ENCODE data around the gene KIR2DL1.
A peak's percentile ranks its signal among the peaks of the same experiment; 100 is the strongest.
"Not testable (repeated sequence)": the region's sequence is repeated elsewhere in the genome, so short reads cannot be mapped to it uniquely, and the experiment has no call there.

The KIR2DL1 gene

DNA sequence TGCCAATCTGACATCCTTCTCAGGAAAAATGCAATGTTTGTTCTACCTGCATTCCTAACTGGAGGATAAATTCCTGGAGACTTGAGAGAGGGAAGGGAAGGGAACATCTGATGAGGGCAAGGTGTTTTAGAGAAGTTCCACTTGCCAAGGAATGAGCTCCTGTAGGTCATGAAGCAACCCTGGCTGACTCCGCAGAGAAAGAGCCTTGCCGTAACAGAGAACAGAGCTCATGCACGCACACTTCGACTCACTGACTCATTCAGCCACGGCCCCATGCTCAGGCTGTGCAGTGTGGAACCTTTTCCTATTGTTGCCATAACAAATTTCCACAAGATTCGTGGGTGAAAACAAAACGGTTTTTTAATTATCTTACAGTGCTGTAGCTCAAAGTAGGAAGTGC is 9.3 kb downstream of the KIR2DL1 start:
- DNase-seq (ENCODE audit: low spot score), result not testable (repeated sequence)

DNA sequence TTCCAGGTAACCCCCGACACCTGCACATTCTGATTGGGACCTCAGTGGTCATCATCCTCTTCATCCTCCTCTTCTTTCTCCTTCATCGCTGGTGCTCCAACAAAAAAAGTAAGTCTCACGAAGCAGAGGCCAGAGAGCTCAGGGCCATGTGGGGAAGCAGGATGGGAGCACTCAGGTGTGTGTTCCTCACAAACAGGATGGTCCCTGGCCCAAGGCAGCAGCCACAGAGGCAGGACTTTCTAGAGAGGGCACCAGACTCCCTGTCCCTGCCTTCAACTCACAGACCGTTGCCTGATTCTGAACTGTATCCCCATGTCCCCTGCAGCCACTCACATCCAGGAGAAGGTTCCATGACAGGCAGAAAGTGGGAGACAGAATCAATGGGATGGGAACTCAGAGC is 13.3 kb downstream of the KIR2DL1 start:
- not testable (repeated sequence) for DNase-seq (ENCODE audit: low spot score)

DNA sequence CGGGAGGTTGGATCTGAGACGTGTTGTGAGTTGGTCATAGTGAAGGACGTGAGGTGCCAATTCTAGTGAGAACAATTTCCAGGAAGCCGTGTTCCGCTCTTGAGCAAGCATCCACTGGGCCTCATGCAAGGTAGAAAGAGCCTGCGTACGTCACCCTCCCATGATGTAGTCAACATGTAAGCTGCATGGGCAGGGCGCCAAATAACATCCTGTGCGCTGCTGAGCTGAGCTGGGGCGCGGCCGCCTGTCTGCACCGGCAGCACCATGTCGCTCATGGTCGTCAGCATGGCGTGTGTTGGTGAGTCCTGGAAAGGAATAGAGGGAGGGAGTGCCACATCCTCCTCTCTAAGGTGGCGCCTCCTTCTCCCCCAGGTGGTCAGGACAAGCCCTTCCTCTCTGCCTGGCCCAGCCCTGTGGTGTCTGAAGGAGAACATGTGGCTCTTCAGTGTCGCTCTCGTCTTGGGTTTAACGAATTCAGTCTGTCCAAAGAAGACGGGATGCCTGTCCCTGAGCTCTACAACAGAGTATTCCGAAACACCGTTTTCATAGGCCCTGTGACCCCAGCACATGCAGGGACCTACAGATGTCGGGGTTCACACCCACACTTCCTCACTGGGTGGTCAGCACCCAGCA is 16.6 kb downstream of the KIR2DL1 start:
- DNase-seq (ENCODE audit: low spot score), result not testable (repeated sequence)

DNA sequence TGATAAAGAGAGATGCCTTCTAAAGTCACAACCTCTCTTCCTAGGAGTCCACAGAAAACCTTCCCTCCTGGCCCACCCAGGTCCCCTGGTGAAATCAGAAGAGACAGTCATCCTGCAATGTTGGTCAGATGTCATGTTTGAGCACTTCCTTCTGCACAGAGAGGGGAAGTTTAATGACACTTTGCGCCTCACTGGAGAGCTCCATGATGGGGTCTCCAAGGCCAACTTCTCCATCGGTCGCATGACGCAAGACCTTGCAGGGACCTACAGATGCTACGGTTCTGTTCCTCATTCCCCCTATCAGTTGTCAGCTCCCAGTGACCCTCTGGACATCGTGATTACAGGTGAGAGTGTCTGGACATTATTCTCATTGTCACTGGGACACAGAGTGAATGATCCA is 18.6 kb downstream of the KIR2DL1 start:
- DNase-seq (ENCODE audit: low spot score), result not testable (repeated sequence)

DNA sequence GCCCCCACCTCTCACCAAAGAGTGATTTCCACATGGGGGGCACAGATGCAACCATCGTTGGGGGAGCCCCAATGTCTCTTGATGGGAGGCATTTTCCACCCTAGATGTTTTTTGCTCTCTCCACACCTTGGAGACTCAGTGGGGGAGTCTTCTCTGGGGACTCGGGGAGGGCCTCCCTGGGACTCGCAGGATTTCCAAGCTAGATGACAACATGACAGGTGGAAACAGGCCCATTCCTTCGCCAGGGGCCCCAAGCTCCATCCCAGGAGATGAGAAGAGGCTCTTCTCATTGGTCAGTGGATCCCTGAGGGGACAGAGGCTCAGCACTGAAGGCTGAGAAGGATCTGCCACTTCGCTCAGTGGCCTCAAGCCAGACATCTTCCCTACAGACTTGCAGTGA is 21.1 kb downstream of the KIR2DL1 start:
- TF ChIP-seq, protein P1, sequence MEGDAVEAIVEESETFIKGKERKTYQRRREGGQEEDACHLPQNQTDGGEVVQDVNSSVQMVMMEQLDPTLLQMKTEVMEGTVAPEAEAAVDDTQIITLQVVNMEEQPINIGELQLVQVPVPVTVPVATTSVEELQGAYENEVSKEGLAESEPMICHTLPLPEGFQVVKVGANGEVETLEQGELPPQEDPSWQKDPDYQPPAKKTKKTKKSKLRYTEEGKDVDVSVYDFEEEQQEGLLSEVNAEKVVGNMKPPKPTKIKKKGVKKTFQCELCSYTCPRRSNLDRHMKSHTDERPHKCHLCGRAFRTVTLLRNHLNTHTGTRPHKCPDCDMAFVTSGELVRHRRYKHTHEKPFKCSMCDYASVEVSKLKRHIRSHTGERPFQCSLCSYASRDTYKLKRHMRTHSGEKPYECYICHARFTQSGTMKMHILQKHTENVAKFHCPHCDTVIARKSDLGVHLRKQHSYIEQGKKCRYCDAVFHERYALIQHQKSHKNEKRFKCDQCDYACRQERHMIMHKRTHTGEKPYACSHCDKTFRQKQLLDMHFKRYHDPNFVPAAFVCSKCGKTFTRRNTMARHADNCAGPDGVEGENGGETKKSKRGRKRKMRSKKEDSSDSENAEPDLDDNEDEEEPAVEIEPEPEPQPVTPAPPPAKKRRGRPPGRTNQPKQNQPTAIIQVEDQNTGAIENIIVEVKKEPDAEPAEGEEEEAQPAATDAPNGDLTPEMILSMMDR (IDR thresholded peaks at IDR 0.05; ENCODE audit: extremely low read depth, missing control alignments), result no peak

DNA sequence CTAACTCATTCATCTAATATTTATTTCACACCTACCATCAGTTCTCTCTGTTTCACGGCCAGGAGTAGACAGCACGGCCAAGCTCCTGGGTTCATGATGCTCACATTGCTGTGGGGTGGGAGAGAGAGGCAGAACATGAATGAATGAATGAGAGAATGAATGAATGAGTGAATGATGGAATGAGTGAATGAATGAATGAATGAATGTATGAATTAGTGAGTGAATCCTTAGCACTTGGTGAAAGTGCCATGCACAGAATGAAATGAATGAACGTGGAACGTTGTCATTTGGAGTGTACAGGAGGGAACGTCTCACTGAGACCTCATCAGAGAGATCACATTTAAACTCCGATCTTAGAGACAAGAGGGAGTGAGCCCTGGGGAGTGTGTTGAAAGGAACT is 21.9 kb downstream of the KIR2DL1 start:
- TF ChIP-seq, protein P1 (IDR thresholded peaks at IDR 0.05; ENCODE audit: extremely low read depth, missing control alignments), result no peak
- DNase-seq (ENCODE audit: low spot score), result no peak

More for the DNA sequence above, 21.1 kb downstream of the KIR2DL1 start:
- no peak for DNase-seq (ENCODE audit: low spot score)

DNA sequence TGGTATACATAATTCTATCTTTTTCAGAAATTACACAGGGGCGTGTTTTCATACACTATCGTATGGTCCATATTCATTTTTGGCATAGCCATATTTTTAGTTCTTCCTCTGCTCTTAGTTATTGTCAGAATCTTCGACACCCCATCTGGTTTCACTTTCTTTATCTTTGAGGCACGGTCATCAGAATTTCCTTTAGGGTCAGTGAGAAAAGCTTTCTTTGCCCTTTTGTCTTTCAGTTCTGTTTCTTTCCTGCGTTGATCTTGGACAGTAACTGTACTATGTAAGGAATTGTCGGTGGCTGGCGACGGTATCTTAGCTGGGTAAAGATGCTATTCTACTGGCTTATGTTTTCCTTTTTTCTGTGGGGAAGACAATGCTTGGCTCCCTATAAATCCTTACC is 23.2 kb downstream of the KIR2DL1 start:
- TF ChIP-seq, protein P1 (IDR thresholded peaks at IDR 0.05; ENCODE audit: extremely low read depth, missing control alignments), result no peak
- peak; percentile 61 for DNase-seq (ENCODE audit: low spot score)

DNA sequence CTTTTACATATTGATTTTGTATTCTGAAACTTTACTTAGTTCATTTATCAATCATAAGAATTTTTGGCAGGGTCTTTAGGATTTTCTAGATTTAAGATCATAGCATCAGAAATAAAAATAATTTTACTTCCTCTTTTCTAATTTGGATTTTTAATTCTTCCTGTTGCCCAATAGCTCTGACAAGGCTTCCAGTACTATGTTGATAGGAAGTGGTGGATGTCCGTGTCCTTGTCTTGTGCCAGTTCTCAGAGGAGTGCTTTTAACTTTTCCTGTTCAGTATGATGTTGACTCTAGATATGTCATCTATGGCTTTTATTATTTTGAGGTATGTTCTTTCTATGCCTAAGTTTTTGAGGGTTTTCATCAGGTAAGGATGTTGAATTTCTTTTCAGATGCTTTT is 26.2 kb downstream of the KIR2DL1 start:
- DNase-seq (ENCODE audit: low spot score), result no peak
- TF ChIP-seq, protein P1 (IDR thresholded peaks at IDR 0.05; ENCODE audit: extremely low read depth, missing control alignments), result no peak

DNA sequence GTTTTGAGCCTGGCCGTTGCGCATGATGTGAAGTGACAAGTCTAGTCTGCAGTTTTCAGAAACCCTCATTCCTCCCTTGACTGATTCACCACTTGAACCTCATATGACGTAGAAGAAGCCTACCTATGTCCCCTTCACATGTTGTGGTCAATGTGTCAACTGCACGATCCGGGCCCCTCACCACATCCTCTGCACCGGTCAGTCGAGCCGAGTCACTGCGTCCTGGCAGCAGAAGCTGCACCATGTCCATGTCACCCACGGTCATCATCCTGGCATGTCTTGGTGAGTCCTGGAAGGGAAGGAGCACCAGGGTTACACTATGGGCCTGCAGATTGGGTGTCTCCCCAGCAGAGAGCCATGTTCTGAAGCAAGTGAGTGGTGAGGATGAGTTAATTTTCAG is 33.8 kb downstream of the KIR2DL1 start, which contains the start of gene KIR2DL4:
Gene KIR2DL4, plus strand, starts transcription at position 201 of the 400 bp plus-strand sequence. Its CDS starts 42 bp downstream, at position 243.
- no peak for DNase-seq (ENCODE audit: low spot score)
- TF ChIP-seq, protein P1 (IDR thresholded peaks at IDR 0.05; ENCODE audit: extremely low read depth, missing control alignments), result no peak

DNA sequence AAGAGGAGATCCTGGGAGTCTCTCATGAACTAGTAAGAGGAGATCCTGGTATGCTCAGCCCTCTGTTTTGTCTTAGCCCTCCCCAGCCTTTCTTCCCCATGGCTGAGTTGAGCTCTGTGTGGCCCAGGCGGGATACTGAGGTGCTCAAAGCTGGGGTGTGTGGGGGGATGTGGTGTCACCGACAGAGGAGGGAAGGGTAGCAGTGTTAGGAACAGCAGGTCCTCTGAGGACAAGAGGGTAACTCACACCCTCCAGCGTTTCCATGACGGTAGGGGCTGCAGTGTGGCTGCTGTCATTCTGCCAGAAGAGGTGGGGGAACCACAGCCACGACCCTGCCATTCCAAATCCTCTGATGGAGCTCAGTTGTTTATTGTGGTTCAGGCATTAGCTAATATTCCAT is 34.5 kb downstream of the KIR2DL1 start:
- TF ChIP-seq, protein P1 (IDR thresholded peaks at IDR 0.05; ENCODE audit: extremely low read depth, missing control alignments), result no peak
- no peak for DNase-seq (ENCODE audit: low spot score)

Measured in GM20000 (cell line).